ENCODE data around the gene PIGH. TPM values are rescaled to one million over a fixed set of nuclear protein-coding genes. Genes with fewer than 3 reads are reported as not detected.

Gene PIGH
- total RNA-seq, 1 experiment from 2014 or later: 6.8 TPM

DNA sequence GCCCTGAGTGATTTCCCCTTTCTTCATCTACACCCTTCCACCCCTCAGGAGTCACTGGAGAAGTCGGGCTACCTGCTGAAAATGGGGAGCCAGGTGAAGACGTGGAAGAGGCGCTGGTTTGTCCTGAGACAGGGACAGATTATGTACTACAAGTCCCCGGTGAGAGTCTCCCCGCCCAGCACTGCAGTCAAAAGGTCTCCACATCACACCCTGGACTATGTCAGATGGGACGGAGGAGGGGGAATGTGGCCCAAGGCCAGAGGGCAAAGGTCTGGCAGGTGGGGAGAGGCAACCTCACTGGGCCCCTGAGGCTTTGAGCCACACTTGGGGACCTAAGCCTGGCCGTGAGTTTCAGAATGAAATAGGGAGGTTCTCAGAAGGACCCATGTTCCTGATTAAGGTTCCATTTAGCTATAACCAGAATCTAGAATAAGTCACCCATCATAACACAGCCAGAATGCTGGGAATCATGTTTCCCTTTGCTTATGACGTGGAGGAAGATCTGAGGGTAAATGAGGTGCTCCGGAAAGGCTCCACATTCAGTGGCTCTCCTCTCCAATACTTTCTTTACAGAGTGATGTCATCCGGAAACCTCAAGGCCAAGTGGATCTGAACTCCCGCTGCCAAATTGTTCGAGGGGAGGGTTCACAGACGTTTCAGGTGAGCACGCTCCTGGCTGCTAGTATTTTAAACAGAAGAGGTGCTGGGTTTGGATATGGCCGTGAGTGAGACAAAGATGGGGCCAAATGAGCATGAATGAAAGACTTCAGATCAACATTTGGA is 26.6 kb downstream of the PIGH start:
- TF ChIP-seq SMAD3 (CRISPR knock-in tag; IDR thresholded peaks at IDR 0.05; ENCODE audit: borderline replicate concordance): no peak
- TF ChIP-seq HMGA2 (CRISPR knock-in tag; IDR thresholded peaks at IDR 0.05): no peak
- TF ChIP-seq, protein P1, sequence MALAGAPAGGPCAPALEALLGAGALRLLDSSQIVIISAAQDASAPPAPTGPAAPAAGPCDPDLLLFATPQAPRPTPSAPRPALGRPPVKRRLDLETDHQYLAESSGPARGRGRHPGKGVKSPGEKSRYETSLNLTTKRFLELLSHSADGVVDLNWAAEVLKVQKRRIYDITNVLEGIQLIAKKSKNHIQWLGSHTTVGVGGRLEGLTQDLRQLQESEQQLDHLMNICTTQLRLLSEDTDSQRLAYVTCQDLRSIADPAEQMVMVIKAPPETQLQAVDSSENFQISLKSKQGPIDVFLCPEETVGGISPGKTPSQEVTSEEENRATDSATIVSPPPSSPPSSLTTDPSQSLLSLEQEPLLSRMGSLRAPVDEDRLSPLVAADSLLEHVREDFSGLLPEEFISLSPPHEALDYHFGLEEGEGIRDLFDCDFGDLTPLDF (CRISPR knock-in tag; IDR thresholded peaks at IDR 0.05): no peak
- TF ChIP-seq ATF1 (CRISPR knock-in tag; IDR thresholded peaks at IDR 0.05): no peak
- no peak for ATAC-seq
- Mint-ChIP-seq H3K27me3 (ENCODE audit: low read depth) (no peaks in the 10 kb centered on the region), H3K4me1 (peaks cover 2% of the 10 kb centered on the region; the same call in 1 of the 2 replicates), H3K4me3 (no peak overlapping the region), H3K9me3 (no peaks in the 10 kb centered on the region), H3K27ac (no peak overlapping the region), H3K36me3 (peaks cover 18% of the 10 kb centered on the region)
- POLR2A ChIA-PET: no interaction called here
- DNase-seq (ENCODE audit: low spot score): no peak
- CTCF ChIA-PET: interaction anchor here (1.1 to 8.0 kb wide), 5 partner anchors 42 to 153 kb away, joined by 3 to 173 read pairs (median 30); no protein-coding TSS in a partner anchor

DNA sequence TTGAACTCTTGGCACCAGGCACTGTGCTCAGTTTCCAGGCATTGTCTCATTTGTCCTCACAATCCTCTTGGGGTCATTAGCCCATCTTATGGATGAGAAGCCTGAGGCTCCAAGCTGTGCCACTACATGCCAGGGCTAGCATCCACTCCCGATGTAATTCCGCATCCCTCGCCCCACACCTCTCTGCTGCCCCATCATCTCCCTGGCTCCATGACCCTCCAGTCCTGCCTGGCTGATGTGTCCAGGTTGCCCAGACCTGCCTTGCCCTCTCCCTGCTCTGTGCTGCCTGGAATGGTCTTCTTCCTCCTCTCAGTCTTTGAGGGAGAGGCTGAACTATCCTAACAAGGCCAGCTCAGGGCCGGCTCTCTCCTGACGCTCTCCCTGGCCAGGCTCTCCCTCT is 27.5 kb downstream of the PIGH start:
- Mint-ChIP-seq H3K4me1 (peaks cover 2% of the 10 kb centered on the region; the same call in 1 of the 2 replicates), H3K9me3 (no peaks in the 10 kb centered on the region), H3K27ac (no peak overlapping the region), H3K27me3 (ENCODE audit: low read depth) (no peaks in the 10 kb centered on the region), H3K36me3 (peaks cover 16% of the 10 kb centered on the region), H3K4me3 (no peak overlapping the region)
- DNase-seq (ENCODE audit: low spot score) (no peak), ATAC-seq (no peak)
- TF ChIP-seq, protein P2, sequence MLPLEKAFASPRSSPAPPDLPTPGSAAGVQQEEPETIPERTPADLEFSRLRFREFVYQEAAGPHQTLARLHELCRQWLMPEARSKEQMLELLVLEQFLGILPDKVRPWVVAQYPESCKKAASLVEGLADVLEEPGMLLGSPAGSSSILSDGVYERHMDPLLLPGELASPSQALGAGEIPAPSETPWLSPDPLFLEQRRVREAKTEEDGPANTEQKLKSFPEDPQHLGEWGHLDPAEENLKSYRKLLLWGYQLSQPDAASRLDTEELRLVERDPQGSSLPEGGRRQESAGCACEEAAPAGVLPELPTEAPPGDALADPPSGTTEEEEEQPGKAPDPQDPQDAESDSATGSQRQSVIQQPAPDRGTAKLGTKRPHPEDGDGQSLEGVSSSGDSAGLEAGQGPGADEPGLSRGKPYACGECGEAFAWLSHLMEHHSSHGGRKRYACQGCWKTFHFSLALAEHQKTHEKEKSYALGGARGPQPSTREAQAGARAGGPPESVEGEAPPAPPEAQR (CRISPR knock-in tag; IDR thresholded peaks at IDR 0.05): no peak
- TF ChIP-seq NFE2L1 (CRISPR knock-in tag; IDR thresholded peaks at IDR 0.05): no peak
- TF ChIP-seq CREM (CRISPR knock-in tag; IDR thresholded peaks at IDR 0.05): no peak
- TF ChIP-seq ZNF423 (CRISPR knock-in tag; IDR thresholded peaks at IDR 0.05): no peak
- CTCF ChIA-PET: interaction anchor here (1.1 to 8.0 kb wide), 14 partner anchors 11 to 159 kb away, joined by 3 to 173 read pairs (median 17); no protein-coding TSS in a partner anchor
- POLR2A ChIA-PET: no interaction called here

DNA sequence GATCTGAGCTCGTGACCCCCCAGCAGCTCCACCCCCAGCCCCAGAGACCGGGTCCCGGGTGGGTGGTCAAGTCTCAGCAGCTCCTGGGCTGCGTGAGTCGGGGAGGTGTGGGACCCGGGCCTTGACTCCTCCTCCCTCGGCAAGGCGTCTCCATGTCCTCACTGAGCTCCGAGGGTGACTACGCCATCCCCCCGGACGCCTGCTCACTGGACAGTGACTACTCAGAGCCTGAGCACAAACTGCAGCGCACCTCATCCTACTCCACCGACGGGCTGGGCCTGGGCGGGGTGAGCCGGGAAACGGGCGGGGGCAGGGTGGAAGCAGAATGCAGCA is 28.1 kb downstream of the PIGH start:
- ChIA-PET POLR2A (interaction anchor here (0.7 to 1.1 kb wide), 2 partner anchors 30 to 54 kb away, joined by 3 to 6 read pairs; no protein-coding TSS in a partner anchor), CTCF (interaction anchor here (0.6 to 8.0 kb wide), 49 partner anchors 8 to 262 kb away, joined by 3 to 173 read pairs (median 6); partner anchors contain the start of genes ARG2, ATP6V1D, PIGH and PLEK2)
- TF ChIP-seq NFE2L1 (CRISPR knock-in tag; IDR thresholded peaks at IDR 0.05): no peak
- TF ChIP-seq, protein P3, sequence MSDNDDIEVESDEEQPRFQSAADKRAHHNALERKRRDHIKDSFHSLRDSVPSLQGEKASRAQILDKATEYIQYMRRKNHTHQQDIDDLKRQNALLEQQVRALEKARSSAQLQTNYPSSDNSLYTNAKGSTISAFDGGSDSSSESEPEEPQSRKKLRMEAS (CRISPR knock-in tag; IDR thresholded peaks at IDR 0.05): no peak
- TF ChIP-seq JAZF1 (CRISPR knock-in tag; IDR thresholded peaks at IDR 0.05): no peak
- TF ChIP-seq CREM (CRISPR knock-in tag; IDR thresholded peaks at IDR 0.05): no peak
- TF ChIP-seq FOXK1 (CRISPR knock-in tag; IDR thresholded peaks at IDR 0.05): no peak
- no peaks in the 10 kb centered on the region for H3K27me3 Mint-ChIP-seq (ENCODE audit: low read depth)
- DNase-seq (ENCODE audit: low spot score) (no peak), ATAC-seq (no peak)
- peaks cover 16% of the 10 kb centered on the region for H3K36me3 Mint-ChIP-seq
- no peak overlapping the region for H3K27ac Mint-ChIP-seq
- H3K4me3 Mint-ChIP-seq: no peak overlapping the region
- H3K9me3 Mint-ChIP-seq: no peaks in the 10 kb centered on the region
- peaks cover 5% of the 10 kb centered on the region for H3K4me1 Mint-ChIP-seq

DNA sequence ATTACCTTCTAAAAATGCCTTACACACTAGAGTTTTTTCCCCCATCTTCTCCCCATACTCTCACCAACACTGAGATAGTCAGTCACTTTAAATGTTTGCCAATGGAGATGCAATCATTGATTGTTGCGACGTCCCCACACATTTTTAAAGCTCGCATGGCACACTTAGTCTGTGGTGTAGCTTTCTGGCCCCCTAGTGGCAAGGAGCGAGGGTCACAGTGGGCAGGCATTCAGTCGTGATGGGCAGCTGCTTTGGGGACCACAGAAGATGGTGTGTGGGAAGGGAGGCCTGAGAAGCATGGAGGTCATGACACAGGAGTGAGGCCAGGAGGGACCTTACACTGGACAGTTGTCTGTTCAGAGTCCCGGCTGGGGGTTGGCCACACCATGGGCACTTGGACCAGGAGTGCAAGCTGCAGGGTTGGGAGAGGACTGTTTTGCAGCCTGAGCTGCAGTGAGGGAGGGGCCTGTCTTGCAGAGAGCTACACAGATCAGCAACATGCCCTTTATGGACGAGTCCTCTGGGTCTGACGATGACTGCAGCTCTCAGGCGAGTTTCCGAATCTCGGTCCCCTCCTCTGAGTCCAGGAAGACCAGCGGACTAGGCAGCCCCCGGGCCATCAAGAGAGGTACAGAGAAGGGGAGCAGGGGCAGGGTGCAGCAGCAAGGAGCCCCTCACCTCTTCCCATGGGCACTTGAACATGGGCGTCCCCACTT is 28.6 kb downstream of the PIGH start:
- no peak overlapping the region for H3K27ac Mint-ChIP-seq
- H3K36me3 Mint-ChIP-seq: peaks cover 16% of the 10 kb centered on the region
- POLR2A ChIA-PET: interaction anchor here (0.7 to 1.1 kb wide), 3 partner anchors 29 to 54 kb away, joined by 3 to 6 read pairs (median 3); no protein-coding TSS in a partner anchor
- TF ChIP-seq, protein P4, sequence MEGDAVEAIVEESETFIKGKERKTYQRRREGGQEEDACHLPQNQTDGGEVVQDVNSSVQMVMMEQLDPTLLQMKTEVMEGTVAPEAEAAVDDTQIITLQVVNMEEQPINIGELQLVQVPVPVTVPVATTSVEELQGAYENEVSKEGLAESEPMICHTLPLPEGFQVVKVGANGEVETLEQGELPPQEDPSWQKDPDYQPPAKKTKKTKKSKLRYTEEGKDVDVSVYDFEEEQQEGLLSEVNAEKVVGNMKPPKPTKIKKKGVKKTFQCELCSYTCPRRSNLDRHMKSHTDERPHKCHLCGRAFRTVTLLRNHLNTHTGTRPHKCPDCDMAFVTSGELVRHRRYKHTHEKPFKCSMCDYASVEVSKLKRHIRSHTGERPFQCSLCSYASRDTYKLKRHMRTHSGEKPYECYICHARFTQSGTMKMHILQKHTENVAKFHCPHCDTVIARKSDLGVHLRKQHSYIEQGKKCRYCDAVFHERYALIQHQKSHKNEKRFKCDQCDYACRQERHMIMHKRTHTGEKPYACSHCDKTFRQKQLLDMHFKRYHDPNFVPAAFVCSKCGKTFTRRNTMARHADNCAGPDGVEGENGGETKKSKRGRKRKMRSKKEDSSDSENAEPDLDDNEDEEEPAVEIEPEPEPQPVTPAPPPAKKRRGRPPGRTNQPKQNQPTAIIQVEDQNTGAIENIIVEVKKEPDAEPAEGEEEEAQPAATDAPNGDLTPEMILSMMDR (IDR thresholded peaks at IDR 0.05): peak; percentile 85
- 0 out of 2 replicates have a peak, but pooled peaks have one; percentile 45 for TF ChIP-seq SMAD3 (CRISPR knock-in tag; IDR thresholded peaks at IDR 0.05; ENCODE audit: borderline replicate concordance)
- TF ChIP-seq, protein P5, sequence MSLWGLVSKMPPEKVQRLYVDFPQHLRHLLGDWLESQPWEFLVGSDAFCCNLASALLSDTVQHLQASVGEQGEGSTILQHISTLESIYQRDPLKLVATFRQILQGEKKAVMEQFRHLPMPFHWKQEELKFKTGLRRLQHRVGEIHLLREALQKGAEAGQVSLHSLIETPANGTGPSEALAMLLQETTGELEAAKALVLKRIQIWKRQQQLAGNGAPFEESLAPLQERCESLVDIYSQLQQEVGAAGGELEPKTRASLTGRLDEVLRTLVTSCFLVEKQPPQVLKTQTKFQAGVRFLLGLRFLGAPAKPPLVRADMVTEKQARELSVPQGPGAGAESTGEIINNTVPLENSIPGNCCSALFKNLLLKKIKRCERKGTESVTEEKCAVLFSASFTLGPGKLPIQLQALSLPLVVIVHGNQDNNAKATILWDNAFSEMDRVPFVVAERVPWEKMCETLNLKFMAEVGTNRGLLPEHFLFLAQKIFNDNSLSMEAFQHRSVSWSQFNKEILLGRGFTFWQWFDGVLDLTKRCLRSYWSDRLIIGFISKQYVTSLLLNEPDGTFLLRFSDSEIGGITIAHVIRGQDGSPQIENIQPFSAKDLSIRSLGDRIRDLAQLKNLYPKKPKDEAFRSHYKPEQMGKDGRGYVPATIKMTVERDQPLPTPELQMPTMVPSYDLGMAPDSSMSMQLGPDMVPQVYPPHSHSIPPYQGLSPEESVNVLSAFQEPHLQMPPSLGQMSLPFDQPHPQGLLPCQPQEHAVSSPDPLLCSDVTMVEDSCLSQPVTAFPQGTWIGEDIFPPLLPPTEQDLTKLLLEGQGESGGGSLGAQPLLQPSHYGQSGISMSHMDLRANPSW (CRISPR knock-in tag; conservative IDR thresholded peaks at IDR 0.05; ENCODE audit: low read depth): no peak
- TF ChIP-seq, protein P6, sequence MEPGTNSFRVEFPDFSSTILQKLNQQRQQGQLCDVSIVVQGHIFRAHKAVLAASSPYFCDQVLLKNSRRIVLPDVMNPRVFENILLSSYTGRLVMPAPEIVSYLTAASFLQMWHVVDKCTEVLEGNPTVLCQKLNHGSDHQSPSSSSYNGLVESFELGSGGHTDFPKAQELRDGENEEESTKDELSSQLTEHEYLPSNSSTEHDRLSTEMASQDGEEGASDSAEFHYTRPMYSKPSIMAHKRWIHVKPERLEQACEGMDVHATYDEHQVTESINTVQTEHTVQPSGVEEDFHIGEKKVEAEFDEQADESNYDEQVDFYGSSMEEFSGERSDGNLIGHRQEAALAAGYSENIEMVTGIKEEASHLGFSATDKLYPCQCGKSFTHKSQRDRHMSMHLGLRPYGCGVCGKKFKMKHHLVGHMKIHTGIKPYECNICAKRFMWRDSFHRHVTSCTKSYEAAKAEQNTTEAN (CRISPR knock-in tag; IDR thresholded peaks at IDR 0.05): no peak

More for the DNA sequence above, 28.6 kb downstream of the PIGH start:
- peak; percentile 85 for ATAC-seq
- no peak overlapping the region for H3K4me3 Mint-ChIP-seq
- H3K27me3 Mint-ChIP-seq (ENCODE audit: low read depth): no peaks in the 10 kb centered on the region
- CTCF ChIA-PET: interaction anchor here (0.6 to 8.0 kb wide), 55 partner anchors 8 to 1932 kb away, joined by 3 to 173 read pairs (median 5); partner anchors contain the start of genes ARG2, ATP6V1D, PIGH and PLEK2
- peaks cover 8% of the 10 kb centered on the region for H3K4me1 Mint-ChIP-seq
- peak; percentile 72 for DNase-seq (ENCODE audit: low spot score)
- no peaks in the 10 kb centered on the region for H3K9me3 Mint-ChIP-seq

All from WTC11 (cell line).